ENCODE results near the gene CD38.
A peak's percentile ranks its signal among the peaks of the same experiment; 100 is the strongest.
"Not testable (repeated sequence)": the region's sequence is repeated elsewhere in the genome, so short reads cannot be mapped to it uniquely, and the experiment has no call there.

CD38 gene

GRCh38 chr4:15848191-15848842 is 70.2 kb downstream of the CD38 start:
- intact Hi-C loops (cut with DNase I), result no loop called here
- DNase-seq, result no peak

DNA sequence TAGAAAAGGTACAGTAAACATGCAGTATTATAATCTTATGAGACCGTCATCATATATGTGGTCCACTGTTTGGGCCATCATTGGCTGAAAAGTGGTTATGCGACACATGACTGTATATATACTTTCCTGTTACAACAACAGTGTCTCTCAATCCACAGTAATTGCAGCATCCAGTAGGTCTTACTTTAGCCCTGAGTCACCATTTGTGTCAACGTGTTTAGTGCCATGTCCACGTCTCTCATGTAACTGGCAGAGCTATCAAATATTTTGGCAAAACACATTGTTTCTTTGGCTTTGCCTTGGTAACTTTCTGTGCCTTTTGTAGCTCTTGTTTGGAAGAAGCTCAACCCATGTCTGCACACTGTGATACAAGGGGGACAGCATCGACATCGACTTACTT is 73.8 kb downstream of the CD38 start:
- no peak for DNase-seq
- intact Hi-C loops (cut with DNase I), result no loop called here

- no peak for DNase-seq
- intact Hi-C loops (cut with DNase I), result no loop called here
Measured at GRCh38 chr4:15852524-15852923, 74.4 kb downstream of the CD38 start.

DNA sequence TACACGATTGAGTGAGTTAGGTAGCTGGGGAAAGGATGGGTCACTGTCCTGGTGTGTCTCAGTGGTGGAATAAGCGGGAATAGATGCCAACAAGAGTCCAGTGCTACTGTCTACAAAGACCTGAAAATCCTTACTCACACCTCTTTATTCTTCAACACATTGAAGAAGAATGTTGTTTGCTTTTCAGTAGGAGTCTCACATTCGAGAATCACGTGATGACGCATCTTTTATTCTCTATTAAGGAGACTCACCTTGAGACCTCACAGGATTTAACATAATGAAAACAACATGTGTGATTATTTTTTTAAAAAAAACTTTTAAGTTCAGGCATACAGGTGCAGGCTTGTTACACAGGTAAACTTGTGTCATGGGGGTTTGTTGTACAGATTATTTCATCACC is 75.2 kb downstream of the CD38 start:
- no peak for DNase-seq
- intact Hi-C loops (cut with DNase I), result no loop called here

DNA sequence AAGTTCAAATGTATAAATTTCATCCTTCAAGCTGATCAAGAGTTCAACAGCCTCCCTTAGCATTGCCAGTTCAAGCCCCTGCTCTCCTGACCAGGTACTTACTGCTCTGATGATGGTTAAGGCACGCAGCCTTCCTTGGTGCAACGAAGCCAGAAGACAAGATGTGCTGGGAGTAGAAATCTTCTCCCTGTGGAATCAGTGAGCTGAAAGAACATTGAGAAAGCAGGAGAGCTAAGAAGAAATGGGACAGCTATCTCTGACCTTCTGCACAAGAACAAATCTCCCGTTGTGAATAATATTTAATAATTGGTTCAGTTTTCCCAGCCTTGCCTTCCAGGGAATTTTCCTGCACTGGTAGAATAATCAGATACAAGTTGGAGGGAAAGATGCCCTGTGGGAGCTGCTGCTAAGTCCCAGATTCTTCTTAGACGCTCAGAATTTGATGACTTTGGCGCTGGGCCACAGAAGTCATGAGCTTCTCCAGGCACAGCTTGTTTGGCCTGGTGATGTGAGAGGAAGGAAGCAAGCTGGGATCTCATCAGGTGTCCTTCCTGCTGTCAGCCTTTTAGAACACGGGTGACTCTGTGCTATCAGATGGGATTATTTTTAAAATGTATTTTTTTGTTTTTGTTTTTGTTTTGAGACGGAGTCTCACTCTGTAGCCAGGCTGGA is 77.8 kb downstream of the CD38 start:
- intact Hi-C loops (cut with DNase I), result no loop called here
- DNase-seq, result no peak

DNA sequence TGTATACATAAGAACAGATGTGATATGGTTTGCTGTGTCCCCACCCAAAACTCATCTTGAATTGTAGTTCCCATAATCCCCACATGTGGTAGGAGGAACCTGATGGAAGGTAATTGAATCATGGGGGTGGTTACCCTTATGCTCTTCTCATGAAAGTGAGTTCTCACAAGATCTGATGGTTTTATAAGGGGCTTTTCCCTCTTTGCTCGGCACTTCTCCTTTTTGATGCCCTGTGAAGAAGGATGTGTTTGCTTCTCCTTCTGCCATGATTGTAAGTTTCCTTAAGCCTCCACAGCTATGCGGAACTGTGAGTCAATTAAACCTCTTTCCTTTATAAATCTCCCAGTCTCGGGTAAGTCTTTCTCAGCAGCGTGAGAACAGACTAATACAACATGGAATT is 83.1 kb downstream of the CD38 start:
- DNase-seq; intact Hi-C loops (cut with DNase I): not testable (repeated sequence)

GRCh38 chr4:15864651-15865566 is 86.8 kb downstream of the CD38 start:
- intact Hi-C loops (cut with DNase I), result no loop called here

DNA sequence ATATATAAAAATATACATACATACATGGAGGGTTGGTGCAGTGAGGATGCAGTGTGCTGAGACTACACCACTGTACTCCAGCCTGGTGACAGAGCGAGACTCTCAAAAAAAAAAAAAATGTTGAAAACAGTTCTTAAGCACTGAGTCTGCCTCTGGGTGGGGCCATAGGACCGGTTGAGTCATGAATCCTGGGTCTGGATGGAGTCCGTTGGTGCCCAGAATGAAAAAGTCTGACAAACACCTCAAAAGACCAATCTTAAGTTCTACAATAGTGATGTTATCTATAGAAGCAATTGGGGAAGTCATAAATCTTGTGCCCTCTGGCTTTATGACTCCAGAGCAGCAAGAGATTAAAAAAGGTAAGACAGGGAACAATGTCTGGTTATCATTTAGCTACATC is 90.0 kb downstream of the CD38 start:
- DNase-seq, result no peak
- intact Hi-C loops (cut with DNase I), result no loop called here

More at GRCh38 chr4:15864651-15865566, 86.8 kb downstream of the CD38 start:
- DNase-seq, result no peak

GRCh38 chr4:15868826-15869413 is 90.8 kb downstream of the CD38 start:
- intact Hi-C loops (cut with DNase I), result no loop called here
- no peak for DNase-seq

- intact Hi-C loops (cut with DNase I), result loop anchor here (10.0 kb wide), 1 partner anchor 385 kb away; no protein-coding TSS in a partner anchor
- DNase-seq, result no peak
Measured at GRCh38 chr4:15870079-15870478, 92.0 kb downstream of the CD38 start.

DNA sequence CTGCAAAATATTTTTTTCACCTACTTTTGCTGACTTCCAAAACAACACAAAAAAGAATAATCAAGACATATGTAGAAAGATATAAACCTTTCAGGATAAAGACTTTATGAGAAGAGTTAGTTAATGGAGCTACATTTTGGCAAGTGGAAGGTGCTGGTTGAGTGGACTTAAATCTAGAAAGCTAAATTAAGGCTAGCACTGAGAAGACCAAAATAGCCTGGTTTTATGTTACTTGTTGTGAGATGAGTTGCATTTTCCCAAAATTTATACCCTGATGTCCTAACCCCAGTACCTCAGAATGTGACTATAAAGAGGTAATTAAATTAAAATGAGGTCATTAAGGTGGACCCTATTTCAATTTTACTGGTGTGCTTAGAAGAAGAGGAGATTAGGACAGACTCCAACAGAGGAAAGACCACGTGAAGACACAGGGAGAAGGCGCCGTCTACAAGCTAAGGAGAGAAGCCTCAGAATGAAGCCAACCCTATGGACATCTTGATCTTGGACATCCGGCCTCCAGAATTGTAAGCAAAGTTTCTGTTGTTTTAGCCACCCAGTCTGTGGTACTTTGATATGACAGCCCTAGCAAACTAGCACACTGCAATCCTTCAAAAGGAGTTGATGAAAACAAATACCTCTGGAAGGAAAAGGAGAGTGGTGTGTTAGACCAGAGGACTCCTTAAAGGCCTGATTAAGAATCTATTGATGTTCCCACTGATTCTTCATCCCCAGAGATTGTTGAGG is 93.0 kb downstream of the CD38 start:
- DNase-seq, result no peak
- intact Hi-C loops (cut with DNase I), result loop anchor here (10.0 kb wide), 1 partner anchor 386 kb away; no protein-coding TSS in a partner anchor

- DNase-seq, result no peak
- intact Hi-C loops (cut with DNase I), result loop anchor here (10.0 kb wide), 1 partner anchor 388 kb away; no protein-coding TSS in a partner anchor
Measured at GRCh38 chr4:15873117-15873516, 95.0 kb downstream of the CD38 start.

GRCh38 chr4:15874671-15875070 is 96.5 kb downstream of the CD38 start:
- DNase-seq, result no peak
- intact Hi-C loops (cut with DNase I), result loop anchor here (10.0 kb wide), 1 partner anchor 390 kb away; no protein-coding TSS in a partner anchor

DNA sequence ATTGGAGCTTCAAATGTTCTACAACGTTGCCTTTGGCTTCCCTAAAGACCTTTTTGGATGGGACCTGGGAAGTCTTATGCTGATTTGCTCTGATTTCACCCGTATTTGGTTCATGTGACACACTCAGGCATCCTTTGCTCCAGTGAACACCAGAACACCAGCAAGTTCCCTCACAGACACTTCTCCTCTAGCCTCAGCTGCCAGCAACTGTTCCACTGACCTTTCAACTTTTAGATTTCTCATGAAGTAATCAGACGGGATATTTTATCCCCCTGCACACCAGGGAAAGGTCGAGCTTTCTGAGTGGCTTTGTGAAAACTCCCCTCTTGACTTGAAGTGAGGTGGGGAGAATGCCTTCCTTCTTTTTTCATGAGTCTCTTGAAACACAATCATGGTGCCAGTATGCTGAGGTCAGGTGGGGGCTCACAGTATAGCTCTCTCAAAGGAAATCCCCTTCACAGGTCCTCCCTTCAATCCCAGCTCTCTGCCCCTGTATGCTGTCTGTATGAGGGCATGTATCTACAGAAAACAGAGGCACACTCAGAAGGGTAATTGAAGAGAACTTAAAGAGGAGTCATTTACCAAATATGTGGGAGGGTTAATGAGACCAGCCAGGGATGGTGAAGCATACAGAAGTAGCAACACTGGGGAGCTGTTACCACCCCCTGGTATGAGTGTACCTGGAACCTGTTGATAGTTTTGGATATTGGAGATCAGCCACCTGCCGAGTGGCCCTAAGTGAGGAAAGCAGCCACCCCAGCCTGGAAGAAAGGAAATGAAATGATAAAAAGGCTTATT is 97.7 kb downstream of the CD38 start:
- intact Hi-C loops (cut with DNase I), result loop anchor here (10.0 kb wide), 1 partner anchor 391 kb away; no protein-coding TSS in a partner anchor
- DNase-seq, result no peak

DNA sequence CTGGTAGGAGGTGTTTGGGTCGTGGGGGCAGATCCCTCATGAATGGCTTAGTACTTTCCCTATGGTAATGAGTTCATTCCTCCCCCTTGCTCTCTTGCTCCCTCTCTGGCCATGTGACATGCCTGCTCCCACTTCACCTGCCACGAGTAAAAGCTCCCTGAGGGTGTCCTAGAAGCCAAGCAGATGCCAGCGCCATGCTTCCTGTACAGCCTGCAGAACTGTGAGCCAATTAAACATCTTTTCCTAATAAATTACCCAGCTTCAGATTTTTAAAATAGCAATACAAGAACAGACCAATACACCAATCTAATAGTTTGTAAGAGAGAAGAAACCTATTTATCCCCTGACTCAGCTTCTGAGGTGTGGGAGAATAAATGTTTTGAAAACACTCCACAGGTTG is 99.9 kb downstream of the CD38 start:
- DNase-seq, result no peak
- intact Hi-C loops (cut with DNase I), result loop anchor here (10.0 kb wide), 1 partner anchor 393 kb away; no protein-coding TSS in a partner anchor

GRCh38 chr4:15881820-15882219 is 103.7 kb downstream of the CD38 start:
- intact Hi-C loops (cut with DNase I), result loop anchor here (5.0 to 10.0 kb wide), 2 partner anchors 120 to 383 kb away; no protein-coding TSS in a partner anchor
- DNase-seq, result no peak

DNA sequence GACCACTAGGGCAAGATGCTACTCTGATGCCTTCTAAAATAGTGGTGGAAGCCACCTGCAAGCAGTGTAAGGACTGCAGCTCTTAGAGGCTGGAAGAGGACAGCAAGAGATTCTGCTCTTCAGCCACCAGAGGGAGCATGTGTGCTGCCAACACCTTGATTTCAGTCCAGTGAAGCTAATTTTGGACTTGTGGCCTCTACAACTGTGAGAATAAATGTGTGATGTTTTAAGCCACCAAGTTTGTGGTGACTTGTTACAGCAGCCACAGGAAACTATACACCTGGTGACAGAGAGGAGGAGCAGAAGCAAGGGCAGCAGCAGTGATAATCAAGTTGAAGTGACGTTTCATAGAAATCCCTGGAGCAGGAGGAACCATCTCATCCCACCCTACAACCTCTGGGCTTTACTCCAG is 104.6 kb downstream of the CD38 start:
- peak in 38 of 42 donors; percentile 9 to 75 (median 42) for DNase-seq
- intact Hi-C loops (cut with DNase I), result loop anchor here (5.0 to 10.0 kb wide), 2 partner anchors 120 to 382 kb away; no protein-coding TSS in a partner anchor

Data from head of caudate nucleus (tissue), 42 donors.